Measurements from ENCODE around the gene TMEFF1.

Gene TMEFF1

DNA sequence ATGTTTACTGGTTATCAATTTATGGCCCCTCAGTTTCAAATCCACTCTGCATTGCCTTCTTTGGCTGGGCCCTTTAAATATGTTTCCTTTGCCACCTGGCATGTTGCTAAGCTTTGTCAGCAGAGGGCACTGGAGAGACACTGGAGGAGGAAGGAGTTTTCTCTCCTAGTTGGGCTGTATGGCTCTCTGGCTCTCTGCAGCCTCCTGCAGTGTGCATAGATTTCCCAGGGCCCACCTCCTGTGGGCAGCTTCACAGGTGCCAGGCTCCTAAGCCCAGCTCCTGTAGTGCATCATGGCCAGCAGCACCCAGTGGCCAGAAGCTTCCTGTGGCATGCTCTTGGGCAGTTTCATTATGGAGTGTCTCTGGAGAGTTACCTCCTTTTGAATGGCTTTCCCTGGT lies 128.3 kb downstream of the TMEFF1 start:
- no peaks in the 10 kb centered on the region for H3K9me3 ChIP-seq (ENCODE audit: severe bottlenecking)
- no peaks in the 10 kb centered on the region for H3K4me1 ChIP-seq (ENCODE audit: insufficient read depth, poor library complexity, severe bottlenecking)
- DNase-seq (ENCODE audit: low spot score) (no peak), ATAC-seq (ENCODE audit: low read depth) (peak; percentile 41; the same call in 2 of the 3 replicates)
- H3K4me3 ChIP-seq (ENCODE audit: severe bottlenecking) = no peak overlapping the region
- H3K27ac ChIP-seq (ENCODE audit: poor library complexity, severe bottlenecking) = no peak overlapping the region
- no peaks in the 10 kb centered on the region for H3K36me3 ChIP-seq (ENCODE audit: low read depth)
- H3K27me3 ChIP-seq (ENCODE audit: insufficient read depth, poor library complexity, severe bottlenecking) = no peaks in the 10 kb centered on the region
- TF ChIP-seq, protein P1, sequence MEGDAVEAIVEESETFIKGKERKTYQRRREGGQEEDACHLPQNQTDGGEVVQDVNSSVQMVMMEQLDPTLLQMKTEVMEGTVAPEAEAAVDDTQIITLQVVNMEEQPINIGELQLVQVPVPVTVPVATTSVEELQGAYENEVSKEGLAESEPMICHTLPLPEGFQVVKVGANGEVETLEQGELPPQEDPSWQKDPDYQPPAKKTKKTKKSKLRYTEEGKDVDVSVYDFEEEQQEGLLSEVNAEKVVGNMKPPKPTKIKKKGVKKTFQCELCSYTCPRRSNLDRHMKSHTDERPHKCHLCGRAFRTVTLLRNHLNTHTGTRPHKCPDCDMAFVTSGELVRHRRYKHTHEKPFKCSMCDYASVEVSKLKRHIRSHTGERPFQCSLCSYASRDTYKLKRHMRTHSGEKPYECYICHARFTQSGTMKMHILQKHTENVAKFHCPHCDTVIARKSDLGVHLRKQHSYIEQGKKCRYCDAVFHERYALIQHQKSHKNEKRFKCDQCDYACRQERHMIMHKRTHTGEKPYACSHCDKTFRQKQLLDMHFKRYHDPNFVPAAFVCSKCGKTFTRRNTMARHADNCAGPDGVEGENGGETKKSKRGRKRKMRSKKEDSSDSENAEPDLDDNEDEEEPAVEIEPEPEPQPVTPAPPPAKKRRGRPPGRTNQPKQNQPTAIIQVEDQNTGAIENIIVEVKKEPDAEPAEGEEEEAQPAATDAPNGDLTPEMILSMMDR (IDR thresholded peaks at IDR 0.05; ENCODE audit: poor library complexity, severe bottlenecking) = peak; percentile 74

DNA sequence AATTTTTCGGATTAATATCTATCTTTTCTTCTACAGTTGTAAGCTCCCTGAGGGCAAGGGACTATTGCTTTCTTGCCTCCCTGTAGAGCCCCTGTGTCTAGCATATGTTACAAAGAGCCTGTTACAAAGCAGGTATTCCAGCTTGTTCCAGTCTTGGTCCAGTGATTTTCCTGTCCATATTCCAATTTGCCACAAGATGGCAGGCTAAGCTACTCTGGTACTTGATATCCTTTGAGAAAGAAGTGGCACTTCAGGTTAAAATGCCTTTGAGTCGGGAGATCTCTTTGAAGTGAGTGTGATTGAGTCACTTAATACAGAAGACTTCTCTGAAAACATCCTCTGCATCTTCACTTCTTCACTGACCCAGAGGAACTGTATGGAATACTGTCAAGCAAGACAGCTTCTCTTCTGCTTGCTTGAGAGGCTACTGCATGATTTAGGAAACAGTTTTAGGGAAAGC lies 129.4 kb downstream of the TMEFF1 start:
- H3K9me3 ChIP-seq (ENCODE audit: severe bottlenecking) = no peaks in the 10 kb centered on the region
- no peaks in the 10 kb centered on the region for H3K4me1 ChIP-seq (ENCODE audit: insufficient read depth, poor library complexity, severe bottlenecking)
- DNase-seq (ENCODE audit: low spot score) = no peak
- H3K27me3 ChIP-seq (ENCODE audit: insufficient read depth, poor library complexity, severe bottlenecking) = no peaks in the 10 kb centered on the region
- H3K27ac ChIP-seq (ENCODE audit: poor library complexity, severe bottlenecking) = no peak overlapping the region
- no peak overlapping the region for H3K4me3 ChIP-seq (ENCODE audit: severe bottlenecking)
- H3K36me3 ChIP-seq (ENCODE audit: low read depth) = no peaks in the 10 kb centered on the region
- ATAC-seq (ENCODE audit: low read depth) = peak; percentile 20; the same call in 1 of the 3 replicates
- TF ChIP-seq, protein P1 (IDR thresholded peaks at IDR 0.05; ENCODE audit: poor library complexity, severe bottlenecking) = peak; percentile 80

DNA sequence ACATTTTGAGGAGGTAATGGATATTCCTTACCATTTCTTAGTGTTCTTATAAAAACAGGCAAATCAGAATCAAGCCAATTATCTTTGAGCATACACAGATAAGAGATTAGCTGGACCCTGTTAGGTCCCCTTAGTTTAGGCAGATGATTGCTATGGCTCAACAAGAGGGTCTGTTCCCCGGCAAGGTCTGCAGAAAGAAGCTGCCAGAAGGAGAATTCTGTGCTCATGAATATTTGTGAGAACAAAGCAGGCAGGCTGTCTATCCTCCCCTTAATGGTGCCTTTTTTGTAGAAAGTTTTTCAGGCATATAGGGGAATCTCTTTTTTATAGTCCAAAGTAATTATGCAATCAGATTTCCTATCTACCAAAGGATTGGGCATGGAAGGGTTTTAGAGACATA lies 132.5 kb downstream of the TMEFF1 start:
- no peak overlapping the region for H3K4me3 ChIP-seq (ENCODE audit: severe bottlenecking)
- no peaks in the 10 kb centered on the region for H3K27me3 ChIP-seq (ENCODE audit: insufficient read depth, poor library complexity, severe bottlenecking)
- no peaks in the 10 kb centered on the region for H3K36me3 ChIP-seq (ENCODE audit: low read depth)
- ATAC-seq (ENCODE audit: low read depth) = no peak
- H3K9me3 ChIP-seq (ENCODE audit: severe bottlenecking) = no peaks in the 10 kb centered on the region
- H3K4me1 ChIP-seq (ENCODE audit: insufficient read depth, poor library complexity, severe bottlenecking) = no peaks in the 10 kb centered on the region
- H3K27ac ChIP-seq (ENCODE audit: poor library complexity, severe bottlenecking) = no peak overlapping the region
- no peak for DNase-seq (ENCODE audit: low spot score)
- TF ChIP-seq, protein P1 (IDR thresholded peaks at IDR 0.05; ENCODE audit: poor library complexity, severe bottlenecking) = no peak

DNA sequence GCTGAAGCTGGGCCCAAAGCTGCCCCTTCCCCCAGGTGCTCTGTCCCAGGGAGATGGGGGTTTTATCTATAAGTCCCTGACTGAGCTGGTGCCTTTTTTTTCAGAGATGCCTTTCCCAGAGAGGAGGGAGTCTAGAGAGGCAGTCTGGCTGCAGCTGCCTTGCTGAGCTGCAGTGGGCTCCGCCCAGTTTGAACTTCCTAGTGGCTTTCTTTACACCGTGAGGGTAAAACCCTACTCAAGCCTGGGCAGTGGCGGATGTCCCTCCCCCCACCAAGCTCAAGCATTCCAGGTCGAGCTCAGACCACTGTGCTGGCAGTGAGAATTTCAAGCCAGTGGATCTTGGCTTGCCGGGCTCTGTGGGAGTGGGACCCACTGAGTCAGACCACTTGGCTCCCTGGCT lies 146.2 kb downstream of the TMEFF1 start:
- TF ChIP-seq, protein P1 (IDR thresholded peaks at IDR 0.05; ENCODE audit: poor library complexity, severe bottlenecking) = no peak
- no peak for ATAC-seq (ENCODE audit: low read depth)

DNA sequence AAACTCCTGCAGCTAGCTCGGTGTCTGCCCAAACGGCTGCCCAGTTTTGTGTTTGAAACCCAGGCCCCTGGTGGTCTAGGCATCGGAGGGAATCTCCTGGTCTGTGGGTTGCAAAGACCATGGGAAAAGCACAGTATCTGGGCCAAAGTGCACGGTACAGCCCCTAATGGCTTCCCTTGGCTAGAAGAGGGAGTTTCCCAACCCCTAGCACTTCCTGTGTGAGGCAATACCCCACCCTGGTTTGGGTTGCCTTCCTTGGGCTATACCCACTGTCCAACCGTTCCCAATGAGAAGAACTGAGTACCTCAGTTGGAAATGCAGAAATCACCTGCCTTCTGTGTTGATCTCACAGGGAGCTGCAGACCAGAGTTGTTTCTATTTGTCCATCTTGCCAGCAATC lies 146.7 kb downstream of the TMEFF1 start:
- Histone ChIP-seq H3K27me3 (ENCODE audit: insufficient read depth, poor library complexity, severe bottlenecking) (no peaks in the 10 kb centered on the region), H3K27ac (ENCODE audit: poor library complexity, severe bottlenecking) (no peak overlapping the region), H3K36me3 (ENCODE audit: low read depth) (no peaks in the 10 kb centered on the region), H3K4me1 (ENCODE audit: insufficient read depth, poor library complexity, severe bottlenecking) (no peaks in the 10 kb centered on the region), H3K9me3 (ENCODE audit: severe bottlenecking) (no peaks in the 10 kb centered on the region), H3K4me3 (ENCODE audit: severe bottlenecking) (no peak overlapping the region)
- DNase-seq (ENCODE audit: low spot score) = no peak
- TF ChIP-seq, protein P1 (IDR thresholded peaks at IDR 0.05; ENCODE audit: poor library complexity, severe bottlenecking) = no peak
- ATAC-seq (ENCODE audit: low read depth) = no peak

More for the DNA sequence above, 146.2 kb downstream of the TMEFF1 start:
- Histone ChIP-seq H3K27me3 (ENCODE audit: insufficient read depth, poor library complexity, severe bottlenecking) (no peaks in the 10 kb centered on the region), H3K4me1 (ENCODE audit: insufficient read depth, poor library complexity, severe bottlenecking) (no peaks in the 10 kb centered on the region), H3K4me3 (ENCODE audit: severe bottlenecking) (no peak overlapping the region), H3K27ac (ENCODE audit: poor library complexity, severe bottlenecking) (no peak overlapping the region), H3K36me3 (ENCODE audit: low read depth) (no peaks in the 10 kb centered on the region), H3K9me3 (ENCODE audit: severe bottlenecking) (no peaks in the 10 kb centered on the region)
- DNase-seq (ENCODE audit: low spot score) = no peak

Measured in RWPE2 (cell line).